ENCODE measurements around the gene ZCWPW1.

DNA sequence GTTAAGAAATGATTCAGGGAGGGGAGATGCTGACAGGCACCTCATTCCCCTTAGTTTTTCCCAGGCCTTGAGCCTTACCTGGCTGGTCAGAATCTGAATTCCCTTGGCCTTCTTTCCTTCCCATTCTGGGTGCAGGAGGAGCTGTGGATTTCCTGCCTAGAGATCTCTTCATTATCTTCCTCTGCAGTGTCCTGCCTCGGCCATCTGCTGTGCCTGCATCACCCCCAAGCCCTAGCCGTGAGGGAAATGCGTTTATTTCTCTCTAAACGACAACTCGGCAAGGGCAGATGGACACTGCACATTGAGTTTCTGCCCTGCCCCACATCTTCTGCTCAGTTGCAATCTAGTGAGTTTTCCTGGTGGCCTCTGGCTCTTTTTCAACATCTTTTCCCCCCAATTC is 26.7 kb downstream of the ZCWPW1 start:
- TF ChIP-seq EZH2phosphoT487 (IDR thresholded peaks at IDR 0.05; ENCODE audit: insufficient read depth, low read depth) (no peak), EZH2 (IDR thresholded peaks at IDR 0.05; ENCODE audit: insufficient read depth, poor library complexity, severe bottlenecking) (no peak)
